Osteocyte (in vitro differentiated cells): ENCODE results near the gene IGFBP6. TPM values are rescaled to one million over a fixed set of nuclear protein-coding genes. Genes with fewer than 3 reads are reported as not detected.

ENCODE experiments used
- DNase-seq: peaks from one replicate; pipeline ENCODE4 v3.0.0; 2021; ENCODE audit warnings: mixed read lengths; ENCODE audit not compliant: unreplicated experiment; ENCODE audit errors: extremely low spot score
- H3K27ac Mint-ChIP-seq: one replicate; pipeline ENCODE4 v1.8.0; 2021; ENCODE audit warnings: mild to moderate bottlenecking, mixed read lengths; ENCODE audit not compliant: unreplicated experiment
- H3K27me3 Mint-ChIP-seq: one replicate; pipeline ENCODE4 v1.8.0; 2021; ENCODE audit warnings: mixed read lengths; ENCODE audit not compliant: unreplicated experiment
- H3K36me3 Mint-ChIP-seq: one replicate; pipeline ENCODE4 v1.8.0; 2021; ENCODE audit warnings: mixed read lengths; ENCODE audit not compliant: unreplicated experiment
- H3K4me1 Mint-ChIP-seq: one replicate; pipeline ENCODE4 v1.8.0; 2021; ENCODE audit warnings: mixed read lengths; ENCODE audit not compliant: unreplicated experiment
- H3K4me3 Mint-ChIP-seq: one replicate; pipeline ENCODE4 v1.8.0; 2021; ENCODE audit warnings: mild to moderate bottlenecking, moderate library complexity, mixed read lengths; ENCODE audit not compliant: unreplicated experiment
- H3K9me3 Mint-ChIP-seq: one replicate; pipeline ENCODE4 v1.8.0; 2021; ENCODE audit warnings: mixed read lengths; ENCODE audit not compliant: unreplicated experiment
- CTCF ChIP-seq: fragments of 200-600 bp; sonication (generic); IDR thresholded peaks from 2 replicates; pipeline ENCODE4 v1.5.0; 2021; ENCODE audit warnings: antibody characterized with exemption, mild to moderate bottlenecking, moderate library complexity
- total RNA-seq: library from RNA; stranded (reverse); gene quantifications from 2 replicates; pipeline ENCODE4 v1.2.1, GENCODE V29; 2021

IGFBP6 gene
- total RNA-seq, 1 donor from 2014 or later, result 18.8 TPM

GRCh38 chr12:53050426-53051057, 46.9 kb upstream of the IGFBP6 start:
- no peak for TF ChIP-seq CTCF
- no peaks in the 10 kb centered on the region for H3K27me3 Mint-ChIP-seq
- H3K4me3 Mint-ChIP-seq, result peak overlapping the region; percentile 83
- no peaks in the 10 kb centered on the region for H3K9me3 Mint-ChIP-seq
- H3K27ac Mint-ChIP-seq, result peak overlapping the region; percentile 98
- H3K4me1 Mint-ChIP-seq, result peaks cover 78% of the 10 kb centered on the region
- H3K36me3 Mint-ChIP-seq, result peaks cover 2% of the 10 kb centered on the region
- no peak for DNase-seq

GRCh38 chr12:53051058-53051880, 46.2 kb upstream of the IGFBP6 start:
- H3K27ac Mint-ChIP-seq, result peak overlapping the region; percentile 98

GRCh38 chr12:53051881-53052412, 45.5 kb upstream of the IGFBP6 start:
- Mint-ChIP-seq H3K36me3 (peaks cover 8% of the 10 kb centered on the region), H3K4me3 (peak overlapping the region; percentile 83), H3K9me3 (no peaks in the 10 kb centered on the region), H3K27me3 (no peaks in the 10 kb centered on the region), H3K4me1 (peaks cover 72% of the 10 kb centered on the region), H3K27ac (peak overlapping the region; percentile 98)
- DNase-seq, result no peak
- no peak for TF ChIP-seq CTCF

More at GRCh38 chr12:53051058-53051880, 46.2 kb upstream of the IGFBP6 start:
- Mint-ChIP-seq H3K36me3 (peaks cover 3% of the 10 kb centered on the region), H3K27me3 (no peaks in the 10 kb centered on the region), H3K4me3 (peak overlapping the region; percentile 83), H3K4me1 (peaks cover 72% of the 10 kb centered on the region), H3K9me3 (no peaks in the 10 kb centered on the region)
- peak; percentile 15 for TF ChIP-seq CTCF
- DNase-seq, result peak; percentile 85

- Mint-ChIP-seq H3K27me3 (no peaks in the 10 kb centered on the region), H3K27ac (peak overlapping the region; percentile 98), H3K4me3 (peak overlapping the region; percentile 83), H3K4me1 (peaks cover 73% of the 10 kb centered on the region), H3K9me3 (no peaks in the 10 kb centered on the region), H3K36me3 (peaks cover 11% of the 10 kb centered on the region)
- no peak for TF ChIP-seq CTCF
- peak; percentile 91 for DNase-seq
Observed at GRCh38 chr12:53052419-53053217, 44.8 kb upstream of the IGFBP6 start.
